GM18519 (cell line): ENCODE data around the gene KIAA0930.
"Not testable (repeated sequence)": the region's sequence is repeated elsewhere in the genome, so short reads cannot be mapped to it uniquely, and the experiment has no call there.

ENCODE experiments used
- ATAC-seq: cut with Tn5 transposase; IDR thresholded peaks from one replicate; pipeline ENCODE4 v1.9.1; 2021; ENCODE audit warnings: mild to moderate bottlenecking, moderate library complexity; ENCODE audit not compliant: unreplicated experiment, low FRiP score

Gene KIAA0930

DNA sequence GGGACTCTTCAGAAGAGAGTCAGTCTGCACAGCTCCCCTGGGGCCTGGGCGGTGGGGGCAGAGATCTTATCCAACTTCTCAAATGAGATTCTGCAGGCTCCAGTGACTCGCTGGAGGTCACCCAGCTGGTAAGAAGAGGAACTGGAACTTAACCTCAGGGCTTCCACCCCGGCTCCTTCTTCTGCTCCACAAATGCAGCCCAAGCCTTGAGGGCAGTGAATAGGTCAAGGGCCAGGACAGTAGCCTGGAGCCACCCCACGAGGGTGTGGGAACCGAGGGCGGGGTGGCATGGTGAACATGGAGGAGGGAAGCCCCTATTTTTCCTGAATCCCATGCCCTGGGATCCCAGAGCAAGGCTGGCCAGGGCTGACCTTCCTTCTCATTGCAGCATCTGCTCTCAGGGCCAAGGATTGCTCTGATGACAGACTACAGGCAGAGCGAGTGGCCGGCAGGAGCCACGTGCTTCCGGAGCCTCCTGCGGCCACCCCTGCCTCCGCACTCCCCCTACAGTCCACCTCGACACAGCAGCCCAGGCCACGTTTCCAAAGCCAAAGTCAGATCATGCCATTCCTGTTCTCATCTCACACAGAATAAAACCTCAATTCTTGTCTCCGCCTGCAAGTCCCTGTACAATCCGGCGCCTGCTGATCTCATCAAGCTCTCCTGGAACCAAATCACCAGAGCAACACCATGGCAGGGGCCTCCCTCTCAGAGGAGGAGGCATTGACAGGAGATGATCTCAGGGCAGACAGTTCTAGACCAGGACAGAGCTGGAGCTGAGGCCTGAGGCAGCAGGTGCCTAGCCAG, 23.0 kb upstream of the KIAA0930 start:
- ATAC-seq: no peak

DNA sequence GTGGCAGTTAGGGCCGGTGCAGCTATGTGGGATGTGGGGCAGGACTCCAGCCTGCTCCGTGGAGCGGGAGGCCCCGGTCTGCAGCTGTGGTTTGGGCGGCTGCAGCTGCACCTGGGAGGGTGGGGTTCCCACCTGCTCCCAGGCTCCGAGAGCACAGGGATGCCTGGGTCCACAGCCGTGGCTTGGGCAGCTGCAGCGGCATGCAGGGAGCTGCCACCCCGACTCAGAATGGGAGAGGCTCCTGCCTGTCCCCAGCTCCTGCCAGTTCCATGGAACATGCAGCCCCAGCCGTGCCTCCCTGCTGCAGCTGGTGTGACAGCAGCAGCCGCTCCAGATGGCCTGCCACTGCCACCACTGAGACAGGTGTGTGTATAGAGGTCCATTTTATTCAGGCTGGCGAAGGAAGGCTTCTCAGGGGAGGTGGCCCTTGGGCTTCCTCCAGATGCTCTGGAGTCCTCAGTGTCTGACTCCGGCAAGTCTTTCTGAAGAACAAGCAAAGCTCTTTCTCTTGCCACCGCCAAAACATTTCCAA, 22.3 kb upstream of the KIAA0930 start:
- no peak for ATAC-seq

DNA sequence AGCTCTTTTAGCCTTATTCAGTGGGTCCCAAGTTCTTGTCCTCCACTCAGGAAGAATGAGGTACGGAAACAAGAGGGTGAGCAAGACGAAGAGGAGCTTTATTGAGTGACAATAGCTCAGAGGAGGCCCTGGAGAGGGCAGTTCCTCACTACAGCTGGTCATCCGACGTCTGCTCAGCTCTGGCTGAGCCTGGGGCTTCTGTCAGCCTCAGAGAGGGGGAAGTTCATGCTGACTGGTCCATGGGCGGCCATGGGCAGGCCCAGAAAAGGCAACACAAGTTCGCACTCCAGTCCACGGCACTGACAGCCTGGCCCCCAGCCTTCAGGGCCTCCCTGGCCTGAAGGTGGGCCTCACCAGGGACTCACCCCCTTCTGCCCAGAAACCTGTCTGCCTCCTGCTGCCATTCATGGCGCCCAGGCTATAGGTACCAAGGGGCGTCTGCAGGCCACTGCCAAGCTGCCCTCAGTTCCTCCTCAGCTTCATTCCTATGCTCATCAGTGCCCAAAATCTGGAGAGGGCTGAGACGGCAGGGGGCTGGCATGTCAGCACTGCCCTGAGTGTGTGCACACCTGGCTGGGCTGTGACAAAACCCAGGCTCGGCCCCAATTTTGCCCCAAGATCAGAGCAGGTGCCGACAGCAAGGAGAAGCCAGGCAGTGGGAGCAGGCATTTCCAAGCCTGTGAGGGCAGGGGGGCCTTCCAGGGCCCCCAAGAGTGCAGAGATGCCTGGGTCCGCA, 21.7 kb upstream of the KIAA0930 start:
- no peak for ATAC-seq

DNA sequence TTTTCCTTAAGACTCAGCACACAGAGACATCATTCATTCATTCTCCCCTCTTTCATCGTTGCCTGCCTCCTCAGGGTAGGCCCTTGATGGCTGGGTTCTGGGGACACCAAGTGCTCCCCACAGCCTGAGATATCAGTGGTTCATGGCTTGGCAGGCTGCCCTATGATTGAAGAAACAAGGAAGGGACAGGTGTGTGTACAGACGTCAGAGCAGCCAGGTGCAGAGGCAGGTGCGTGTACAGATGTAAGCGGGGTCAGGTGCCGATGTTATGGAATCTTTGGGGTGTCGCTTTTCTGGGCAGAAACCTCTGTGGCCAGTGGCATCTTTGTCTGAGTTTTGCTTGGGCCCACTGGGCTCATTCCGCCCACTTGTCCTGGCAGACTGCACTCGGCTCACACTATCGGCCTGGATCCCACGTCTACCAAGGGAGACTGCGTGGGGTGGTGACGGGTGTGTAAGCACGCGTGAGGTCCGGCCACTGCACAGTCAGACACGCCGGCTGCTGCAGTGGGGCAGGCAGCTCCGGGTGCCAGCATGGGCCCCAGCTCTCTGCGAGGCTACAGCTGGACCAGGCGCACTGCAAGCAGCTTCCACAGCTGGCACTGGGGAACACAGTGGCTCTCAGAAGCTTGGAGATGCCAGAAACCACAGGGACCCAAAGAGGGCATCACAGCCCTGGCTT, 20.9 kb upstream of the KIAA0930 start:
- ATAC-seq: no peak

DNA sequence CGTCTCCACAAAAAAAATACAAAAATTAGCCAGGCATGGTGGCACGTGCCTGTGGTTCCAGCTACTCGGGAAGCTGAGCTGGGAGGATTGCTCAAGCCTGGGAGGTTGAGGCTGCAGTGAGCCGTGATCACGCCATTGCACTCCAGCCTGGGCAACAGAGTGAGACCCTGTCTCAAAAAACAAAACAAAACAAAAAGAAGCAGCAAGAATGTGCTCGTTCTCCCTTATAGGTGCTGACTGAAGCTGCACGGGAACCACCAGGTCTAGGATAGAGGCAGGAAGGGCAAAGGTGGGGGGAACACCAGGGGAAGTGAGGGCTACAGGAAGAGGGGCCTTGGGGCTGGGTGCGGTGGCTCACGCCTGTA, 19.7 kb upstream of the KIAA0930 start:
- ATAC-seq: not testable (repeated sequence)

DNA sequence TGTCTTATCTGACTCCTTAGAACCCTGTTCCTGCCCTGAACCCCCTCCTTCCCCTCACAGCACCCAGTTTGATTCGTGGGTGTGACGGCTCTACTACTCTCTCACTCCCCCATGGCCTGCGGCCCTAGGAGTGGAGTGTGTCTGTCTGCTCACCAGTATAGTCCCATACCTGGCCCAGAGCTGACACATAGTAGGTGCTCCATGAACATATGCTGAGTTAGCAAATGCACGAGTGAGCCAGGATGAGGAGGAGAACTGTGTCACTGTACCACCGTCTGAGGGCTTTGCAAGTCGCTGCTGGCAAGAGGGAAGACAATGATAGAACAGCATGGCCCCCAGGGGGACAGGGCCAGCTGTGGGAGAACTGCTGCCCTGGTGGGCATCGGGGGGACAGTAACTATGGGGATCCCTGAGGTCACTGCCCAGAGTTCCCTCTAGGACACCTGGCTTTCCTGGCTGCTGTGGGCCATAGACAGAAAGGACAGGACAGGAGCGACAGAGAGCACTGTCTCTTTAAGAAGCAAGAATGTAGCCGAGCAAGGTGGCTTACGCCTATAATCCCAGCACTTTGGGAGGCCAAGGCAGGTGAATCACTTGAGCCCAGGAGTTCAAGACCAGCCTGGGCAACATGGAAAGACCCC, 19.2 kb upstream of the KIAA0930 start:
- ATAC-seq: no peak

DNA sequence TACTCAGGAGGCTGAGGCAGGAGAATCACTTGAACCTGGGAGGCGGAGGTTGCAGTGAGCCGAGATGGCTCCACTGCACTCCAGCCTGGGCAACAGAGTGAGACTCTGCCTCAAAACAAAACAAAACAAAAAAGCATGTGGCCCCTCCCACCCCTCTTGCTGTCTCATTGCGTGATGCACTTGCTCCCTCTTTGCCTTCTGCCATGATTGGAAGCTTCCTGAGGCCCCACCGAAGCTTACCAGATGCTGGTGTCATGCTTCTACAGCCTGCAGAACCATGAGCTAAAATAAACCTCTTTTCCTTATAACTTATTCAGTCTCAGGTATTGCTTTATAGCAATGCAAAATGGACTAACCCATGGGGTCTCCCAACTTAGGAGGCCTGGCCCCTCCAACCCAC, 17.2 kb upstream of the KIAA0930 start:
- not testable (repeated sequence) for ATAC-seq

DNA sequence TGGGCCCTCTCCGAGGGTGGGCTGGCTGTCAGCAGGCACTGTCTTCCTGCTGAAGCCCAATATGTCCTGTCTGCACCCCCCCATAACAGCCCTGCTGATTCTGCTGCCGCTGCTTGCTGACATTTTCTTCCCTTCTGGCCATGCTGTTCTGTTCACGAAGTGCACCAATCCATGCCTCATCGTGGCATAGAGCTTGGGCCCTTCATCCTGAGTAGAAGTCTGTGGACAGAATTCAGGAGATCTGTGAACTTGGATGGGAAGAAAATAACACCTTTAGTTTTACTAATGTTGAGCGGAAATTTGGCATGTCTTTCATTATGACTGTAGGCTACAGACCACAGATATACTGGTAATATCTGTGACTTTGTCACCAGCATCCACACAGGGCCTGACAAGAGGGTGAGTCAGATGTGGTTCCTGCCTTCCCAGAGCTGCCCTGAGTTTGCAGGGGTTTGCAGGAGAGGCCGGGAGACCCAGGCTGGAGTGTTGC, 14.1 kb upstream of the KIAA0930 start:
- no peak for ATAC-seq

DNA sequence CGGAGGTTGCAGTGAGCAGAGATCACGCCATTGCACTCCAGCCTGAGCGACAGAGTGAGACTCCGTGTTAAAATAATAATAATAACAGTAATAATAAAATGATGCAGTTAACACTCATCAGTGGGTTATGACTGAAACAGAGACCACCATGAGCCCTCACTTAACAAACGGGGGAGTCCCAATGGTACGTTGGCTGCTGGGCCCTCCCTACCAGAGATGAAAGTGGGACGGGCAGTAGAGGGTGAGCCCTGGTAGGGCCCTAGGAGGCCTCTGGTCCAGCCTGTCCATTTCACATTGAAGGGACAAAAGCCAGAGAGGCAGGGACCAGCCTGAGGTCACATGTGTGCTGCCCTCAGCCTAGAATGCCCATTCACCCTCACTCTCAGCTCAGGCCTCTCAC, 13.7 kb upstream of the KIAA0930 start:
- no peak for ATAC-seq

DNA sequence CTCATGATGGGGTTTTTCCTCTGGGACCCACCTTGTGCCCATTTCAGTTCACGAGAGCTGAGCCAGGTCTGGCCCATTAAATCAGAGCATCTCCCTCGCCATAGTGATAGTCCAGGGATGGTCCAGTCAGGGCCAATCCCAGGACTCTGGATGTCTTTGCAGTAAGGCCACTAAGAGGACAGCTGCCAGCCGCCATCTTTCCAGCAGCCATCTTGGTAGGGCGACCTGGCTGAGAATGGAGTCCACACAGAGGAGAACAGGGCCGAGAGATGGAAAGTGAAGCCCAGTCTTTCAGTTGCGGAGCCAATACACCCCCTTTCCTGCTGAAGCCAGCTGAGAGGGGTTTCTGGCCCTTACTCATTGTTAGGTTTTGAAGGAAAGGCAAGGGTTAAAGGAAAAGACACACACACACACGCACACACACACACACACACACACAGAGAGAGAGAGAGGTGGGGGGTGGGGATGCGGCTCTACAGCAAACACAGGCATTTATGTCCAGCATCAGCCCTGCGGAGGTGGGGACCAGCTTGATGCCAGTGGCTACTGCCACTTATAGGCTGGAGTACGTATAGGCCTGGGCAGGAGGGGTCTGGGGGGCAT, 12.4 kb upstream of the KIAA0930 start:
- no peak for ATAC-seq

DNA sequence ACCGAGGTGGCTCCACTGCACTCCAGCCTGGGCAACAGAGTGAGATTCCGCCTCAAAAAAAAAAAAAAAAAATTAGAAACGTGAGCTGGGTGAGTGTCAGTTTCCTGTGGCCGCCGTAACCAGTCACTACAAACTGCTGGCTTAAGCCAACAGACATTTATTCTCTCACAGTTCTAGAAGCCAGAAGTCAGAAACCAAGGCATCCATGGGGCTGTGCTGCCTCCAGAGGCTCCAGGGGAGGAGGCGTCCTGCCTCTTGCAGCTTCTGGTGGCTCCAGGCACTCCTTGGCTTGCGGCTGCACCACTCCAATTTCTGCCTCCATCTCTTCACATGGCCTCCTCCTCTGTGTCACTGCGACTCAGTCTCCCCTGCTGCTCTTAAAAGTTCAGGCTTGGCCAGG, 11.1 kb upstream of the KIAA0930 start:
- ATAC-seq: no peak

DNA sequence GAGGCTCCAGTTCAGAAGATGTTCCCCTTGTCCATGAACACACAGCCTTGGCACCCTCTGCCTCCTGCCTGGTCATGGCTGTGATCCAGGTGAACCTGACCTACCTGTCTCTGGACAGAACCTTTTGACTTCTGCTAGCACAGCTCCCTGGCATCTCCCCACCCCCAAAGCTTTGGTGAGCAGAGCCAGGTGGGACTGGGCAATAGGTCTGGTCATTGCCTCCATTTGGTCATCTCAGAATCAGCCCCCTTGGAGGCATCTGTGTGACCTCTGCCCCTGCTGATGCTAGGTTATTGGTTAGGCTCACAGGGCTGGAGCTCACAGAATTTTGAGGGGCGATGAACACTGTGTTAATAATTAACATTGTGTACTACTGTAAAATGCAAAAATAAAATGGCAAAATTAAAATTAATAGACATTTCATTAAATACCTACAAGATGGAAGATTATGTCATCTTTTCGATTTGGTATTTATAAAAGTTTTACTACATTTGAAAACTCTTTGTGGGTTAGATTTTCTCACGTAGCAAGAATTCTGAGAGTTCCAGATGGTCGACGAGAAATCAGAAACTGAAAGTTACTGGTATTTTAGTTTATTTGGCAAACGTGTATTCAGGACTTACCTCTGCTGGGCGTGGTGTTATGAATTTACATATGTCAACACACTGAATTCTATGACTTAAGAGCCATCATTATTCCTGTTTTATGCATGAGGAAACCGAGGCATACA, 8.3 kb upstream of the KIAA0930 start:
- ATAC-seq: peak; percentile 66

DNA sequence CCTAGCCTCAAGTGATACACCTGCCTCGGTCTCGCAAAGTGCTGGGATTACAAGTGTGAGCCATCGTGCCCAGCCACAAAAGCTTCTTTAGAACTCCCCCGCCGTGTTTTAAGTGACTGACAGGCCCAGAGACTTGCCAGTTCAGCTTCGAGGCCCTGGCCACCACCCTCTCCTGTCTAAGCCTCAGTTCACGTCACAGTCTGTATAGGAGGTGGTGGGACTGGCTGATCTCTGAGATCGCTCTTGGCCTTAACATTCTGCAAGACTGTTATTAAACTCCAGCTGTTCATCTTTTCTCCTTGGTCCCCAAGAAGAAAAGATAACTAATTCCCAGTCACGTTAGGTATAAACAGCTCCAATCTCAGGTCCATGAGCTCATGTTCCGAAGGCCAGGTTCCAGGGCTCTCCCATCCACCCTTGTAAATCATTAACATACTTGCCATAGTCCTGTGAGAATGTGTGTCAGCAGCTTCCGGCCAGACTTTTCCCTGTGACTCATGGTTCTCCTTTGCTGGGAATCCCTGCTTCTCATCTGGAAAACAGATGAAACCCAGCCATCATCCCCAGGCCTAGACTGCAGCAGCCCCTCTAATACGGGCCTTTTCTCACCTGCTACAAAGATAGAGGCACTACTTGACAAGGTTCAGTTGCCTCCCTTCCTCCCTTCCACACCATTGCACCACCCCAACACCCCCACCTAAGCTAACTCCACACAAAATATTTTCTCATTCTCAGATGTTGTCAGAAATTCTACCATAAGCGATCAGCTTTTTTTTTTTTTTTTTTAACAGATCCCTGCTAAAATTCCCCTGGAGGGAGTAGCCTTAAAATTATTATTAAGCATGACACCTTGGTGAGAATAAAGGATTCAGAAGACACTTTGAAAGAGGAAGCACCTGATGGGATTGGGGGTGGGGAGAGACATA, 5.6 kb upstream of the KIAA0930 start:
- ATAC-seq: no peak

DNA sequence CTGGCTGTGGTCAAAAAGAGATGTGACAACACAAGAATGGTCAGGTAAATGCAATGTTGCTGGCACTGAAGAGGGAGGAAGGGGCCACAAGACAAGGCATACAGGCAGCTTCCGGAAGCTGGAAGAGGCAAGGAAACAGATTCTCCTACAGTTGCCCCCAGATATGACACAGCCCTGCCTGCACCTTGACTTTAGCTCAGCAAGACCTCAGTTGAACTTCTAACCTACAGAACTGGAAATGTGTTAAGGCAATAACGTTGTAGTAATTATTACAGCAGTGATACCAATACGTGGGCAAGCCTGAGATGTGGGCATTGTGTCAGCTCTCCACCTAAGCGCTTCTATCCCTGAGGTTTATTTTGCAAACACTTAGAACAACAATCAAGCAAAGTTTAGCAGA, 4.2 kb upstream of the KIAA0930 start:
- no peak for ATAC-seq

DNA sequence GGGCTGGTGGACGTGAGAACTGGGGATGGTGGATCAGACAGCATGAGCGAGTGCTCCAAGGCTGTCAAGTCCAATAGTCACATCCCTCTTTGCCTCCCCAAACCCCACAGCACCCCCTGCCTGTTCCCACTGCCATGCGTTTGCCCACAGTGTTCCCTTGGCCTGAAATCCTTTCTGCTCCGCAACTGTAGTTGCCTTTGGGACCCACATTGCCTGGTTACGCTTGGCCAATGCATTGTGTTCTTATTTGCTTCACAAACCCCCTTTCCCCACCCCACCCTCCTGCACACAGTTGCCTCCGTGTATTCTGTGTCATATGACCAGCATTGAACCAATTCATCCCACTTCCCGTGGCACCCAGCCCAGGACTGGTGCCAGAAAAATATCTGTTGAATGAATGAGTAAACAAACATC, 2.1 kb upstream of the KIAA0930 start:
- no peak for ATAC-seq

DNA sequence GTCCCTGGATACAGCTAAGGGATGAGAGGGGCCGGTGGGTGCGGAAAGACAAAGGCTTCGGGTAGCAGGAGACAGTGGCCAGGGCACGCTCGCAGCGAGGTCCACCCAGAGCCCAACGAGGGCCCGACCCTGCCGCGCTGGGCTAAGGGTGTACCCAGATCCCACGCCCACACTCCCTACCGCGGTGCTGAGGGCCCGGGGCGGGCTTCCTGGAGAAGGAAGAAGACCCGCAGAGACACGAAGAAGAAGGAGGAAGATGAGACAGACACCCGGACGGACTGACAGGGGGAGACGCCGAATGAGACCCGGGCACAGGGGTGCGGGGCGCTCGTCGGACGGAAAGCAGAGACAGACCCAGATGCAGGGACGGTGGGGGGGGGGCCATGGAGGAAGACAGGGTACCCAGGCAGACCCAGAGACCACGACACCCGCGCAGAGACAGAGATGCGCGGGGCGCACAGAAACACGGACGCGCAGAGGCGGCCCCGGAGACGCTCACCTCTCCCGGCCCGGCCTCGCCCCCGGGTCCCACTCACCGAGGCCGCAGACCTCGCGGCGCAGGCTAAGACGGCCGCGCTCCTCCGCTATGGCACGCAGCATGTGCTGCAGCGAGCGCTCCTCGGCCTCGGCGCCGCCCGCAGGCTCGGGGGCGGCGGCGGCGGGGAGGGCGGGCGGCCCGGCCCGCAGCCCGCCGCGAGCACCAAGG, 437 bp downstream of the KIAA0930 start:
- ATAC-seq: no peak

DNA sequence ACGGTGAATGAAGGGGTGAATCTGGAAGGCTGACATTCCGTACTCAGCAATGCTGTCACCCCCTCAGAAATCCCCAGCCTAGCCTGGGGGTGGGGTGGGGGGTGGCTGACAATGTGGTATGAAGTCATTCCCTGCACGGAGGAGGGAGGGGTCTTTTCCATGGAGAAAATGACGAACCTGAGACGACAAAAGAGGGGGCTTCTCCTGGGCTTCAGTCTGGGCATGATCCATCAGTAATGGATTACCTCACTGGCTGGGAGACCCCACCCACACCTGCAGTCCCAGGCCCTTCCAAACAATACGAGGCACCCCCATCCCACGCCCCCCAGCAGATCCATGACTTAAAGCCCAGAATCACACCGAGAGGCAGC, 1.0 kb downstream of the KIAA0930 start:
- ATAC-seq: no peak
